A673 (cell line): ENCODE data around the gene RNF217.

Experiments
- EZH2 ChIP-seq: fragments of 200-600 bp; sonication (generic); IDR thresholded peaks from 2 replicates; pipeline ENCODE4 v1.6.1; 2017; ENCODE audit warnings: borderline replicate concordance, low read depth, mild to moderate bottlenecking, mixed read lengths, antibody characterized with exemption, low read length; ENCODE audit not compliant: poor library complexity, severe bottlenecking
- TF ChIP-seq, protein P1 (sequence below): fragments of 300-800, 200-600 bp; sonication (generic); conservative IDR thresholded peaks from 2 replicates; pipeline ENCODE4 v1.5.1; 2017; ENCODE audit warnings: low read depth, mild to moderate bottlenecking, antibody characterized with exemption, low read length, moderate library complexity, mixed read lengths

DNA sequence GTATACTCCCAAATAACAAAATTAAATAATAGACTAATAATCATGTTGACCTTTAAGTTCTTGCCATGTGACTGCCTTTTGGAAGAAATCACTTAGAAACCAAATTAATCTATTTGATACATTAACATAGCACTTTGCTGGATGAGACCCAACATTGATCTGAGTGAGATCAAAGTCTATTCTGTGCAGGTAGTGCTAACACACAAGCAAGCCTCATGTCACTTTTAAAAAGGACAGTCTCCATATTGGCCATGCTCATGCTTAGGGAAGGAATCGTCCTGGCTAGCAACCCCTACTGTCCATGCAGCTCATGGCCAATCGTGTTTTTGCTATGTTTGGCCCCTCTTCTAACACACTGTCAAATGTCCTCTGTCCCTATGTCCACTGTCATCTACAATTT, 35.8 kb upstream of the RNF217 start:
- TF ChIP-seq, protein P1, sequence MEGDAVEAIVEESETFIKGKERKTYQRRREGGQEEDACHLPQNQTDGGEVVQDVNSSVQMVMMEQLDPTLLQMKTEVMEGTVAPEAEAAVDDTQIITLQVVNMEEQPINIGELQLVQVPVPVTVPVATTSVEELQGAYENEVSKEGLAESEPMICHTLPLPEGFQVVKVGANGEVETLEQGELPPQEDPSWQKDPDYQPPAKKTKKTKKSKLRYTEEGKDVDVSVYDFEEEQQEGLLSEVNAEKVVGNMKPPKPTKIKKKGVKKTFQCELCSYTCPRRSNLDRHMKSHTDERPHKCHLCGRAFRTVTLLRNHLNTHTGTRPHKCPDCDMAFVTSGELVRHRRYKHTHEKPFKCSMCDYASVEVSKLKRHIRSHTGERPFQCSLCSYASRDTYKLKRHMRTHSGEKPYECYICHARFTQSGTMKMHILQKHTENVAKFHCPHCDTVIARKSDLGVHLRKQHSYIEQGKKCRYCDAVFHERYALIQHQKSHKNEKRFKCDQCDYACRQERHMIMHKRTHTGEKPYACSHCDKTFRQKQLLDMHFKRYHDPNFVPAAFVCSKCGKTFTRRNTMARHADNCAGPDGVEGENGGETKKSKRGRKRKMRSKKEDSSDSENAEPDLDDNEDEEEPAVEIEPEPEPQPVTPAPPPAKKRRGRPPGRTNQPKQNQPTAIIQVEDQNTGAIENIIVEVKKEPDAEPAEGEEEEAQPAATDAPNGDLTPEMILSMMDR: no peak
- no peak for TF ChIP-seq EZH2
